Mucosa of descending colon (tissue), 3 donors: ENCODE results near the gene ARHGDIA. TPM values are rescaled to one million over a fixed set of nuclear protein-coding genes. Genes with fewer than 3 reads are reported as not detected.

Experiments used
- ATAC-seq: fragments of 200-7000 bp; cut with Tn5 transposase; one replicate; pipeline ENCODE4 v1.9.1; 2020; ENCODE audit warnings: mild to moderate bottlenecking, moderate library complexity
- DNase-seq, 3 donors: peaks; one replicate each; pipeline ENCODE4 v3.0.0-alpha.2; 2020
- H3K36me3 ChIP-seq: fragments of 200-600 bp; one replicate; pipeline ENCODE4 v1.8.0; 2021; ENCODE audit warnings: low read depth, mild to moderate bottlenecking
- H3K4me1 ChIP-seq: fragments of 200-600 bp; one replicate; pipeline ENCODE4 v1.8.0; 2021; ENCODE audit warnings: low read depth, mild to moderate bottlenecking
- H3K4me3 ChIP-seq: fragments of 200-600 bp; one replicate; pipeline ENCODE4 v1.8.0; 2021; ENCODE audit warnings: mild to moderate bottlenecking
- H3K9me3 ChIP-seq: fragments of 200-600 bp; one replicate; pipeline ENCODE4 v1.8.0; 2021; ENCODE audit warnings: mild to moderate bottlenecking
- CTCF ChIP-seq: fragments of 200-600 bp; IDR thresholded peaks from one replicate; pipeline ENCODE4 v1.8.0; 2022; ENCODE audit warnings: antibody characterized with exemption, mild to moderate bottlenecking
- intact Hi-C, 2 donors: fragments of 100-400 bp; cut with DNase I in 1 of 2; cut with micrococcal nuclease in 1 of 2; formaldehyde crosslinking; loops; one replicate each; pipeline versions ENCODE4 v1.11.0 to v1.11.1; 2022; cut with DNase I, micrococcal nuclease
- total RNA-seq, 3 donors: library from RNA; stranded (reverse); fragmentation: NEBNext Ultra II Directional in 2 of 3; extraction: Animal tissue kit (Norgen Biotek cat#: 25700) in 2 of 3; gene quantifications; one replicate each; pipeline versions ENCODE4 v1.2.1 to v1.2.4, GENCODE V29; 2021 to 2023
- donor health status: DM: no; HTN: no; CAD: no; lungs with moderate emphysema.
- donor health status: DM: no; HTN: no; CAD: no.
- donor health status: DM: no; HTN: yes; CAD: no.

ARHGDIA gene
- total RNA-seq, 3 donors from 2014 or later: 326 to 473 (median 442) TPM

- intact Hi-C loops: no loop called here
- ATAC-seq: no peak
- Histone ChIP-seq H3K4me3 (no peak overlapping the region), H3K36me3 (peaks cover 2% of the 10 kb centered on the region), H3K4me1 (peaks cover 8% of the 10 kb centered on the region), H3K9me3 (no peaks in the 10 kb centered on the region)
- no peak for TF ChIP-seq CTCF
- no peak for DNase-seq
Measured at GRCh38 chr17:81895400-81895799, 24.3 kb upstream of the ARHGDIA start.

- no peak for DNase-seq
- H3K9me3 ChIP-seq: no peaks in the 10 kb centered on the region
- peaks cover 19% of the 10 kb centered on the region for H3K4me1 ChIP-seq
- ATAC-seq: no peak
- peak overlapping the region; percentile 91 for H3K4me3 ChIP-seq
- intact Hi-C loops: no loop called here
- peaks cover 16% of the 10 kb centered on the region for H3K36me3 ChIP-seq
- no peak for TF ChIP-seq CTCF
Measured at GRCh38 chr17:81891303-81891552, 20.1 kb upstream of the ARHGDIA start.

- TF ChIP-seq CTCF: no peak
- H3K4me1 ChIP-seq: peaks cover 19% of the 10 kb centered on the region
- H3K4me3 ChIP-seq: peak overlapping the region; percentile 91
- DNase-seq (peak in 1 of 3 donors; percentile 64), ATAC-seq (no peak)
- peaks cover 16% of the 10 kb centered on the region for H3K36me3 ChIP-seq
- intact Hi-C loops: no loop called here
- no peaks in the 10 kb centered on the region for H3K9me3 ChIP-seq
Measured at GRCh38 chr17:81890447-81891302, 19.5 kb upstream of the ARHGDIA start.

GRCh38 chr17:81889602-81890001 lies 18.5 kb upstream of the ARHGDIA start:
- no peaks in the 10 kb centered on the region for H3K9me3 ChIP-seq
- peaks cover 13% of the 10 kb centered on the region for H3K36me3 ChIP-seq
- H3K4me3 ChIP-seq: no peak overlapping the region
- DNase-seq: no peak
- TF ChIP-seq CTCF: no peak
- H3K4me1 ChIP-seq: peaks cover 19% of the 10 kb centered on the region
- ATAC-seq: no peak
- intact Hi-C loops: no loop called here

GRCh38 chr17:81888988-81889595 lies 18.0 kb upstream of the ARHGDIA start:
- ATAC-seq (no peak), DNase-seq (no peak)
- intact Hi-C loops: no loop called here
- peaks cover 19% of the 10 kb centered on the region for H3K4me1 ChIP-seq
- peaks cover 13% of the 10 kb centered on the region for H3K36me3 ChIP-seq
- no peaks in the 10 kb centered on the region for H3K9me3 ChIP-seq
- TF ChIP-seq CTCF: no peak
- H3K4me3 ChIP-seq: no peak overlapping the region
